KBM-7 (cell line): Measurements from ENCODE around the gene CPSF3.
"Not testable (repeated sequence)": the region's sequence is repeated elsewhere in the genome, so short reads cannot be mapped to it uniquely, and the experiment has no call there.

Experiments
- DNase-seq: peaks from one replicate; pipeline ENCODE4 v3.0.0-alpha.2; 2015
- in situ Hi-C: fragments of 300-500 bp; cut with MboI; formaldehyde crosslinking; loops from 2 replicates; pipeline ENCODE4 v1.14.3; 2020; ENCODE audit warnings: low sequenced_read_pairs, low pct_unique_long_range_greater_than_20kb, mixed read lengths

Gene CPSF3

GRCh38 chr2:9392898-9393765 is 30.3 kb upstream of the CPSF3 start:
- in situ Hi-C loops, result no loop called here
- no peak for DNase-seq

- no peak for DNase-seq
- in situ Hi-C loops, result no loop called here
Observed at GRCh38 chr2:9394816-9395215, 28.6 kb upstream of the CPSF3 start.

GRCh38 chr2:9397201-9397600 is 26.3 kb upstream of the CPSF3 start:
- DNase-seq, result no peak
- in situ Hi-C loops, result no loop called here

GRCh38 chr2:9398251-9398650 is 25.2 kb upstream of the CPSF3 start:
- in situ Hi-C loops, DNase-seq: not testable (repeated sequence)

- in situ Hi-C loops, result no loop called here
- no peak for DNase-seq
Observed at GRCh38 chr2:9398881-9399780, 24.3 kb upstream of the CPSF3 start.

- in situ Hi-C loops, result no loop called here
- DNase-seq, result no peak
Observed at GRCh38 chr2:9400268-9401058, 23.0 kb upstream of the CPSF3 start.

- in situ Hi-C loops, result no loop called here
- DNase-seq, result no peak
Observed at GRCh38 chr2:9401059-9401547, 22.4 kb upstream of the CPSF3 start.

- in situ Hi-C loops, result no loop called here
- no peak for DNase-seq
Observed at GRCh38 chr2:9401646-9402371, 21.6 kb upstream of the CPSF3 start.

GRCh38 chr2:9403924-9404323 is 19.5 kb upstream of the CPSF3 start:
- DNase-seq, result no peak
- in situ Hi-C loops, result no loop called here

GRCh38 chr2:9404451-9404850 is 19.0 kb upstream of the CPSF3 start:
- in situ Hi-C loops, result no loop called here
- no peak for DNase-seq

GRCh38 chr2:9405636-9406035 is 17.8 kb upstream of the CPSF3 start:
- no peak for DNase-seq
- in situ Hi-C loops, result no loop called here

- DNase-seq, result no peak
- in situ Hi-C loops, result no loop called here
Observed at GRCh38 chr2:9406529-9407362, 16.7 kb upstream of the CPSF3 start.

GRCh38 chr2:9407363-9407811 is 16.1 kb upstream of the CPSF3 start:
- in situ Hi-C loops, result no loop called here
- DNase-seq, result no peak

GRCh38 chr2:9408641-9409151 is 14.8 kb upstream of the CPSF3 start:
- in situ Hi-C loops, result no loop called here
- DNase-seq, result peak; percentile 10

GRCh38 chr2:9410108-9410507 is 13.3 kb upstream of the CPSF3 start:
- in situ Hi-C loops, result no loop called here
- DNase-seq, result no peak

GRCh38 chr2:9412781-9413180 is 10.7 kb upstream of the CPSF3 start:
- DNase-seq, result no peak
- in situ Hi-C loops, result no loop called here

GRCh38 chr2:9415516-9416169 is 7.8 kb upstream of the CPSF3 start:
- DNase-seq, result no peak
- in situ Hi-C loops, result no loop called here
